A673 (cell line): ENCODE measurements around the gene TLR9. TPM values are rescaled to one million over a fixed set of nuclear protein-coding genes. Genes with fewer than 3 reads are reported as not detected.

Experiments
- BruUV-seq: library from RNA; stranded (reverse); fragments of 400-500 nt; replicated peaks from 2 replicates; lab custom pipeline; 2021; lab: Mats Ljungman, UMichigan
- CTCF ChIA-PET: fragments of 300-600 bp; sonication (Branson Sonifier 250); formaldehyde crosslinking; loops from one replicate; lab custom pipeline; 2022; ENCODE audit warnings: antibody characterized with exemption; lab: Charles Lee
- POLR2A ChIA-PET: fragments of 300-600 bp; sonication (Branson Sonifier 250); formaldehyde crosslinking; loops from one replicate; lab custom pipeline; 2022; ENCODE audit warnings: antibody characterized with exemption; ENCODE audit not compliant: low non-redundant PET; lab: Charles Lee
- DNase-seq: peaks from one replicate; pipeline ENCODE4 v3.0.0-alpha.2; 2015; ENCODE audit warnings: low spot score
- H3K27ac ChIP-seq: fragments of 200-600 bp; sonication (generic); 2 replicates; pipeline ENCODE4 v1.5.1; 2016; ENCODE audit warnings: mixed run types, low read depth, mild to moderate bottlenecking, mixed read lengths, antibody characterized with exemption, low read length; ENCODE audit not compliant: poor library complexity, severe bottlenecking
- H3K27me3 ChIP-seq: fragments of 200-600 bp; sonication (generic); replicated peaks from 2 replicates; pipeline ENCODE4 v1.6.1; 2017; ENCODE audit warnings: mixed run types, low read depth, mild to moderate bottlenecking, mixed read lengths, antibody characterized with exemption, low read length; ENCODE audit not compliant: insufficient read depth, poor library complexity
- H3K36me3 ChIP-seq: fragments of 200-600 bp; sonication (generic); 2 replicates; pipeline ENCODE4 v1.6.1; 2016; ENCODE audit warnings: mixed run types, mild to moderate bottlenecking, mixed read lengths, antibody characterized with exemption, low read length; ENCODE audit not compliant: insufficient read depth, poor library complexity, severe bottlenecking
- H3K4me1 ChIP-seq: fragments of 200-600 bp; sonication (generic); 2 replicates; pipeline ENCODE4 v1.6.1; 2017; ENCODE audit warnings: mixed run types, mild to moderate bottlenecking, mixed read lengths, antibody characterized with exemption, low read length; ENCODE audit not compliant: insufficient read depth, poor library complexity, severe bottlenecking
- H3K4me3 ChIP-seq: fragments of 200-600 bp; sonication (generic); 2 replicates; pipeline ENCODE4 v1.5.1; 2016; ENCODE audit warnings: low read depth, mixed run types, mild to moderate bottlenecking, mixed read lengths, low read length; ENCODE audit not compliant: poor library complexity, severe bottlenecking
- H3K9me3 ChIP-seq: fragments of 200-600 bp; sonication (generic); 2 replicates; pipeline ENCODE4 v1.6.1; 2016; ENCODE audit warnings: mixed run types, low read depth, mild to moderate bottlenecking, mixed read lengths, antibody characterized with exemption, low read length; ENCODE audit not compliant: poor library complexity, severe bottlenecking
- CTCF ChIP-seq: fragments of 300-800, 200-600 bp; sonication (generic); conservative IDR thresholded peaks from 2 replicates; pipeline ENCODE4 v1.5.1; 2017; ENCODE audit warnings: low read depth, mild to moderate bottlenecking, antibody characterized with exemption, low read length, moderate library complexity, mixed read lengths
- EZH2 ChIP-seq: fragments of 200-600 bp; sonication (generic); IDR thresholded peaks from 2 replicates; pipeline ENCODE4 v1.6.1; 2017; ENCODE audit warnings: borderline replicate concordance, low read depth, mild to moderate bottlenecking, mixed read lengths, antibody characterized with exemption, low read length; ENCODE audit not compliant: poor library complexity, severe bottlenecking
- intact Hi-C: fragments of 100-400 bp; cut with micrococcal nuclease; formaldehyde crosslinking; loops from one replicate; pipeline ENCODE4 v1.10.0; 2022; ENCODE audit not compliant: unreplicated experiment
- total RNA-seq: library from RNA; stranded (reverse); gene quantifications from 2 replicates; pipeline ENCODE4 v1.2.3, GENCODE V29; 2021

TLR9 gene
- total RNA-seq, 1 experiment from 2014 or later = not detected

GRCh38 chr3:52238761-52239701 lies 13.6 kb upstream of the TLR9 start, which contains the start of gene TWF2:
TSS of gene TWF2 (minus strand) at chr3:52239158. CDS start at chr3:52239016, 142 bp downstream.
- Histone ChIP-seq H3K36me3 (no peaks in the 10 kb centered on the region), H3K4me3 (peak within 1 kb of the TSS; percentile 75), H3K9me3 (no peaks in the 10 kb centered on the region), H3K27ac (peak within 1 kb of the TSS; percentile 75), H3K27me3 (no peaks in the 10 kb centered on the region), H3K4me1 (peaks cover 12% of the 10 kb centered on the region)
- ChIA-PET CTCF (interaction anchor here (0.6 to 1.0 kb wide), 3 partner anchors 19 to 161 kb away, joined by 4 to 9 read pairs (median 5); no protein-coding TSS in a partner anchor), POLR2A (interaction anchor here (0.6 kb wide), 1 partner anchor 10 kb away, joined by 3 read pairs; no protein-coding TSS in a partner anchor)
- TF ChIP-seq CTCF (no peak), EZH2 (no peak)
- DNase-seq = peak; percentile 71
- TSS peak; percentile 91 for BruUV-seq
- intact Hi-C loops = no loop called here

DNA sequence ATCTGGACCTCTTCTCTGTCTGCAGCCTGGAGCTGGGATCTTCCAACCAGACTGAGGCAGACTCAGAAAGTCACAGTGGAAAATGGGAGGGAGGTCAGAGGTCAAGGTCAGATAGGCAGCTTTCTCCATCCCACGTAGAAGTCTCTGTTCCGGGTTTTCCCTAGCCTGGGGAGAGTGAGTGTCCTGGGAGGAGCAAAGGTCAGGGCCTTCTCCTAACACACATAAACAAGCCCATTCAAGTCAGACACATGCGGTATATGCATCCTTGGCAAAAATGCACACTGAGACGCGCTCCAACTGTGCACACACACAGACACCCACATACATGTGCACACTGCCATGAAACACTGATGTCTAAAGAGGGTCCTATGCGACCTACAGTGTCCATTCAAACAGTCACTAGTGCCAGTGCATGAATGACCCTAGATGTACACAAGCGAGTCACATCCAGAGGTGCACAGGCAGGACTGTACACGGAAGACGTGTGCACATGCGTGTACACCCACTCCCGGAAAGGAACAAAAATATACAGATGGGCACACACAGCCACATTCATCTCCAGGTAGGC lies 12.8 kb upstream of the TLR9 start:
- ChIA-PET POLR2A (interaction anchor here (0.6 kb wide), 1 partner anchor 10 kb away, joined by 3 read pairs; no protein-coding TSS in a partner anchor), CTCF (interaction anchor here (0.6 to 1.0 kb wide), 3 partner anchors 18 to 162 kb away, joined by 4 to 9 read pairs (median 5); no protein-coding TSS in a partner anchor)
- no peak for TF ChIP-seq CTCF
- TF ChIP-seq EZH2 = no peak

GRCh38 chr3:52237657-52238172 lies 12.3 kb upstream of the TLR9 start:
- TF ChIP-seq CTCF (no peak), EZH2 (no peak)
- CTCF ChIA-PET = no interaction called here
- DNase-seq = no peak
- POLR2A ChIA-PET = no interaction called here
- intact Hi-C loops = no loop called here
- BruUV-seq = no TSS peak
- H3K27ac ChIP-seq = no peak overlapping the region
- H3K9me3 ChIP-seq = no peaks in the 10 kb centered on the region
- peaks cover 12% of the 10 kb centered on the region for H3K4me1 ChIP-seq
- H3K36me3 ChIP-seq = no peaks in the 10 kb centered on the region
- H3K4me3 ChIP-seq = peak overlapping the region; percentile 75
- no peaks in the 10 kb centered on the region for H3K27me3 ChIP-seq

More for the DNA sequence above, 12.8 kb upstream of the TLR9 start:
- Histone ChIP-seq H3K36me3 (no peaks in the 10 kb centered on the region), H3K9me3 (no peaks in the 10 kb centered on the region), H3K27me3 (no peaks in the 10 kb centered on the region), H3K4me3 (peak overlapping the region; percentile 75), H3K27ac (peak overlapping the region; percentile 75), H3K4me1 (peaks cover 12% of the 10 kb centered on the region)
- BruUV-seq = TSS peak; percentile 77
- DNase-seq = no peak
- intact Hi-C loops = no loop called here
